WTC11 (cell line): ENCODE data around the gene KRTAP10-6. TPM values are rescaled to one million over a fixed set of nuclear protein-coding genes. Genes with fewer than 3 reads are reported as not detected.
A peak's percentile ranks its signal among the peaks of the same experiment; 100 is the strongest.
"Not testable (repeated sequence)": the region's sequence is repeated elsewhere in the genome, so short reads cannot be mapped to it uniquely, and the experiment has no call there.

Source experiments
- ATAC-seq: fragments of 200-7000 bp; cut with Tn5 transposase; 2 replicates; pipeline ENCODE4 v1.10.0; 2021; ENCODE audit warnings: mild to moderate bottlenecking, moderate library complexity
- CTCF ChIA-PET: fragments of 300-600 bp; sonication (Branson Sonifier 250); formaldehyde crosslinking; loops from one replicate; lab custom pipeline; 2021; ENCODE audit warnings: antibody characterized with exemption; lab: Charles Lee
- POLR2A ChIA-PET: fragments of 350-600 bp; sonication (Branson Sonifier 250); formaldehyde crosslinking; loops from one replicate; lab custom pipeline; 2021; ENCODE audit warnings: antibody characterized with exemption; lab: Charles Lee
- DNase-seq: peaks from one replicate; pipeline ENCODE4 v3.0.0; 2021; ENCODE audit warnings: low spot score
- H3K27ac Mint-ChIP-seq: 2 replicates; pipeline ENCODE4 v1.8.0; 2021; ENCODE audit warnings: mixed read lengths
- H3K27me3 Mint-ChIP-seq: 2 replicates; pipeline ENCODE4 v1.8.0; 2021; ENCODE audit warnings: low read depth, mild to moderate bottlenecking, moderate library complexity, mixed read lengths
- H3K36me3 Mint-ChIP-seq: 2 replicates; pipeline ENCODE4 v1.8.0; 2021; ENCODE audit warnings: mixed read lengths
- H3K4me1 Mint-ChIP-seq: 2 replicates; pipeline ENCODE4 v1.8.0; 2022; ENCODE audit warnings: mixed read lengths
- H3K4me3 Mint-ChIP-seq: 2 replicates; pipeline ENCODE4 v1.8.0; 2021; ENCODE audit warnings: mild to moderate bottlenecking, moderate library complexity, mixed read lengths
- H3K9me3 Mint-ChIP-seq: 2 replicates; pipeline ENCODE4 v1.8.0; 2021; ENCODE audit warnings: mixed read lengths
- AR ChIP-seq: fragments of 250-450 bp; sonication (Bioruptor Pico); IDR thresholded peaks from 2 replicates; pipeline ENCODE4 v1.9.0; 2021; ENCODE audit warnings: mild to moderate bottlenecking
- CBFB ChIP-seq: sonication (generic); formaldehyde crosslinking; IDR thresholded peaks from 2 replicates; pipeline ENCODE4 v1.8.1; 2022; ENCODE audit warnings: mild to moderate bottlenecking, low read depth, missing genetic modification reagents
- FOXJ3 ChIP-seq: sonication (generic); formaldehyde crosslinking; IDR thresholded peaks from 2 replicates; pipeline ENCODE4 v1.9.0; 2021; ENCODE audit warnings: missing genetic modification reagents, mild to moderate bottlenecking, borderline replicate concordance
- GRHL2 ChIP-seq: fragments of 250-450 bp; sonication (Bioruptor Pico); IDR thresholded peaks from 2 replicates; pipeline ENCODE4 v1.8.0; 2022; ENCODE audit warnings: mild to moderate bottlenecking, moderate library complexity; ENCODE audit not compliant: insufficient replicate concordance, severe bottlenecking
- PREB ChIP-seq: sonication (generic); formaldehyde crosslinking; IDR thresholded peaks from 2 replicates; pipeline ENCODE4 v1.8.1; 2022; ENCODE audit warnings: mild to moderate bottlenecking, missing genetic modification reagents, moderate library complexity, borderline replicate concordance
- SOX15 ChIP-seq: fragments of 250-450 bp; sonication (Bioruptor Pico); IDR thresholded peaks from 2 replicates; pipeline ENCODE4 v1.9.0; 2021; ENCODE audit warnings: mild to moderate bottlenecking
- ZNF263 ChIP-seq: sonication (generic); formaldehyde crosslinking; IDR thresholded peaks from 2 replicates; pipeline ENCODE4 v1.8.1; 2022; ENCODE audit warnings: low read depth, mild to moderate bottlenecking, moderate library complexity, missing genetic modification reagents
- ZNF423 ChIP-seq: fragments of 250-450 bp; sonication (Bioruptor Pico); IDR thresholded peaks from 2 replicates; pipeline ENCODE4 v2.1.2; 2022; ENCODE audit warnings: mild to moderate bottlenecking, moderate library complexity
- total RNA-seq: library from RNA; stranded (reverse); gene quantifications from 3 replicates; pipeline ENCODE4 v1.2.3, GENCODE V29; 2021

KRTAP10-6 gene
- total RNA-seq, 1 experiment from 2014 or later: 0.17 TPM

GRCh38 chr21:44594406-44594916 lies 2.2 kb upstream of the KRTAP10-6 start (continued):
- TF ChIP-seq AR: no peak
- no peak for TF ChIP-seq ZNF263 (CRISPR knock-in tag)
- no peak for TF ChIP-seq GRHL2 (CRISPR knock-in tag)
- TF ChIP-seq ZNF423 (CRISPR knock-in tag): no peak
- no peak for TF ChIP-seq CBFB (CRISPR knock-in tag)
- TF ChIP-seq PREB: no peak

- POLR2A ChIA-PET: interaction anchor here (0.8 kb wide), 1 partner anchor 41 kb away, joined by 4 read pairs; no protein-coding TSS in a partner anchor
- Mint-ChIP-seq H3K4me3 (no peak overlapping the region), H3K9me3 (0 out of 2 replicates have a peak, but pooled peaks cover 3% of the 10 kb centered on the region), H3K4me1 (peaks cover 41% of the 10 kb centered on the region), H3K27me3 (no peaks in the 10 kb centered on the region; the same call in 1 of the 2 replicates), H3K36me3 (no peaks in the 10 kb centered on the region)
- peak; percentile 31 for ATAC-seq
- no peak for DNase-seq
- TF ChIP-seq SOX15 (CRISPR knock-in tag) (no peak), FOXJ3 (CRISPR knock-in tag) (no peak), PREB (no peak)
- TF ChIP-seq, all 79 proteins: peak for 0
- CTCF ChIA-PET: no interaction called here
- peak overlapping the region; percentile 6 for H3K27ac Mint-ChIP-seq
These were observed 1.5 kb upstream of the KRTAP10-6 start for GRCh38 chr21:44593598-44594405.

GRCh38 chr21:44591801-44592130 lies 539 bp downstream of the KRTAP10-6 start:
- H3K4me3 Mint-ChIP-seq, H3K27ac Mint-ChIP-seq, H3K27me3 Mint-ChIP-seq, POLR2A ChIA-PET, ATAC-seq, DNase-seq, H3K36me3 Mint-ChIP-seq: not testable (repeated sequence)
- H3K9me3 Mint-ChIP-seq: peaks cover 14% of the 10 kb centered on the region
- H3K4me1 Mint-ChIP-seq: peaks cover 24% of the 10 kb centered on the region
- CTCF ChIA-PET: interaction anchor here (0.6 to 1.4 kb wide), 4 partner anchors 14 to 81 kb away, joined by 3 to 6 read pairs (median 3); no protein-coding TSS in a partner anchor

- H3K27me3 Mint-ChIP-seq, POLR2A ChIA-PET, CTCF ChIA-PET, H3K36me3 Mint-ChIP-seq, DNase-seq, ATAC-seq, H3K27ac Mint-ChIP-seq, H3K4me3 Mint-ChIP-seq: not testable (repeated sequence)
- Mint-ChIP-seq H3K9me3 (peaks cover 18% of the 10 kb centered on the region), H3K4me1 (peaks cover 24% of the 10 kb centered on the region)
These were observed 1.2 kb downstream of the KRTAP10-6 start for GRCh38 chr21:44590897-44591800.
